H1 (cell line): ENCODE measurements around the gene SCOC. TPM values are rescaled to one million over a fixed set of nuclear protein-coding genes. Genes with fewer than 3 reads are reported as not detected.

Source experiments
- CTCF ChIA-PET: fragments of 300-600 bp; sonication (Branson Sonifier 250); formaldehyde crosslinking; loops from one replicate; lab custom pipeline; 2021; ENCODE audit not compliant: partially characterized antibody; lab: Charles Lee
- POLR2A ChIA-PET: fragments of 300-600 bp; sonication (Branson Sonifier 250); formaldehyde crosslinking; loops from one replicate; lab custom pipeline; 2021; ENCODE audit warnings: inconsistent platforms; ENCODE audit not compliant: partially characterized antibody; lab: Charles Lee
- DNase-seq, 2 experiments: peaks; one replicate each; pipeline versions ENCODE4 v3.0.0 to v3.0.0-alpha.2; 2010 to 2022; ENCODE audit warnings: low spot score in 2 of 2, low read depth in 1 of 2, mixed read lengths in 1 of 2
- FAIRE-seq: peaks from 2 replicates; lab custom pipeline; 2011; peaks lifted over from hg19 to GRCh38; lab: Jason Lieb, UNC
- H2AFZ ChIP-seq: 2 replicates; pipeline ENCODE4 v1.8.1; 2012; ENCODE audit warnings: low read length, inconsistent platforms
- H2AK5ac ChIP-seq: 2 replicates; pipeline ENCODE4 v1.6.1; 2013; ENCODE audit warnings: low read depth, low read length
- H2BK120ac ChIP-seq: replicated peaks from 2 replicates; pipeline ENCODE3; 2013; ENCODE audit warnings: low read depth, low read length, inconsistent platforms
- H2BK12ac ChIP-seq: 2 replicates; pipeline ENCODE4 v1.6.1; 2013; ENCODE audit warnings: low read depth, low read length
- H2BK15ac ChIP-seq: 2 replicates; pipeline ENCODE4 v1.6.1; 2013; ENCODE audit warnings: low read length
- H2BK20ac ChIP-seq: 2 replicates; pipeline ENCODE4 v1.6.1; 2013; ENCODE audit warnings: low read length
- H2BK5ac ChIP-seq: 2 replicates; pipeline ENCODE4 v1.6.1; 2013; ENCODE audit warnings: low read depth, low read length
- H3K14ac ChIP-seq: 2 replicates; pipeline ENCODE4 v1.6.1; 2013; ENCODE audit warnings: inconsistent platforms; ENCODE audit not compliant: insufficient read length
- H3K18ac ChIP-seq: 2 replicates; pipeline ENCODE4 v1.6.1; 2013; ENCODE audit warnings: low read length; ENCODE audit errors: extremely low read depth
- H3K23ac ChIP-seq: 2 replicates; pipeline ENCODE4 v1.6.1; 2013; ENCODE audit warnings: inconsistent platforms; ENCODE audit not compliant: insufficient read length
- H3K23me2 ChIP-seq: 2 replicates; pipeline ENCODE4 v1.6.1; 2013; ENCODE audit warnings: low read depth, low read length
- H3K27ac ChIP-seq: 2 replicates; pipeline ENCODE4 v1.6.1; 2011; ENCODE audit warnings: low read depth, low read length, inconsistent platforms
- H3K27me3 ChIP-seq, 4 experiments: replicated peaks in 1 of 4; 1 replicate in 1 of 4; 2 replicates in 3 of 4; pipeline versions ENCODE4 v1.6.1 to v1.8.1; 2011 to 2013; ENCODE audit warnings: low read length in 3 of 4, mild to moderate bottlenecking in 3 of 4, inconsistent platforms in 2 of 4, mixed read lengths in 2 of 4, moderate library complexity in 1 of 4; ENCODE audit not compliant: control insufficient read depth in 3 of 4, insufficient read depth in 3 of 4; ENCODE audit errors: extremely low read depth in 1 of 4
- H3K36me3 ChIP-seq, 4 experiments: 2 replicates each; pipeline versions ENCODE4 v1.6.1 to v1.8.1; 2011 to 2013; ENCODE audit warnings: mild to moderate bottlenecking in 4 of 4, low read length in 3 of 4, moderate library complexity in 2 of 4, control low read depth in 1 of 4, inconsistent platforms in 1 of 4; ENCODE audit not compliant: insufficient read depth in 4 of 4, control insufficient read depth in 2 of 4
- H3K4ac ChIP-seq: replicated peaks from 2 replicates; pipeline ENCODE3; 2013; ENCODE audit warnings: low read length, low read depth, mixed read lengths, inconsistent platforms; ENCODE audit not compliant: insufficient read length
- H3K4me1 ChIP-seq, 4 experiments: replicated peaks in 1 of 4; 1 replicate in 1 of 4; 2 replicates in 3 of 4; pipeline versions ENCODE4 v1.6.1 to v1.8.1; 2011 to 2013; ENCODE audit warnings: low read length in 3 of 4, inconsistent platforms in 2 of 4, mixed read lengths in 1 of 4; ENCODE audit not compliant: insufficient read depth in 4 of 4, control insufficient read depth in 3 of 4
- H3K4me2 ChIP-seq, 2 experiments: 2 replicates each; pipeline versions ENCODE4 v1.6.1 to v1.8.1; 2011 to 2013; ENCODE audit warnings: low read depth in 2 of 2, low read length in 2 of 2, control low read depth in 1 of 2, inconsistent platforms in 1 of 2, mild to moderate bottlenecking in 1 of 2; ENCODE audit not compliant: insufficient read depth in 1 of 2
- H3K4me3 ChIP-seq, 4 experiments: fragments of 200-600, 300-600 bp in 1 of 4; sonication (generic), shearing (Covaris generic), sonication (Bioruptor Twin) in 1 of 4; 2 replicates each; pipeline versions ENCODE4 v1.5.1 to v1.8.1; 2011 to 2016; ENCODE audit warnings: low read length in 4 of 4, low read depth in 3 of 4, control low read depth in 2 of 4, inconsistent platforms in 2 of 4, mild to moderate bottlenecking in 2 of 4, mixed read lengths in 1 of 4, moderate library complexity in 1 of 4; ENCODE audit not compliant: insufficient read depth in 2 of 4; ENCODE audit errors: extremely low read depth in 1 of 4
- H3K56ac ChIP-seq: replicated peaks from 2 replicates; pipeline ENCODE3; 2013; ENCODE audit warnings: low read depth, mild to moderate bottlenecking, mixed read lengths, low read length, inconsistent platforms; ENCODE audit not compliant: insufficient read length
- H3K79me1 ChIP-seq: 2 replicates; pipeline ENCODE4 v1.6.1; 2013; ENCODE audit warnings: low read depth, low read length, control low read depth
- H3K79me2 ChIP-seq, 2 experiments: 2 replicates each; pipeline versions ENCODE4 v1.6.1 to v1.8.1; 2012 to 2013; ENCODE audit warnings: low read length in 2 of 2, mild to moderate bottlenecking in 2 of 2, inconsistent platforms in 1 of 2; ENCODE audit not compliant: insufficient read depth in 2 of 2, control insufficient read depth in 1 of 2
- H3K9ac ChIP-seq, 4 experiments: replicated peaks in 1 of 4; 1 replicate in 1 of 4; 2 replicates in 3 of 4; pipeline versions ENCODE4 v1.6.1 to v1.8.1; 2011 to 2013; ENCODE audit warnings: low read depth in 3 of 4, low read length in 3 of 4, control low read depth in 2 of 4, mild to moderate bottlenecking in 2 of 4, moderate library complexity in 2 of 4, inconsistent platforms in 1 of 4; ENCODE audit errors: extremely low read depth in 1 of 4
- H3K9me3 ChIP-seq, 2 experiments: 2 replicates each; pipeline versions ENCODE4 v1.6.1 to v1.8.1; 2012 to 2013; ENCODE audit warnings: mild to moderate bottlenecking in 2 of 2, moderate library complexity in 2 of 2, control low read depth in 1 of 2, inconsistent platforms in 1 of 2, low read depth in 1 of 2, low read length in 1 of 2, mixed read lengths in 1 of 2; ENCODE audit not compliant: insufficient read depth in 2 of 2
- H4K20me1 ChIP-seq, 2 experiments: replicated peaks in 1 of 2; 2 replicates each; pipeline versions ENCODE3 to v1.8.1; 2011 to 2013; ENCODE audit warnings: inconsistent platforms in 2 of 2, low read length in 2 of 2, mild to moderate bottlenecking in 1 of 2; ENCODE audit not compliant: insufficient read depth in 2 of 2, control insufficient read depth in 1 of 2
- H4K5ac ChIP-seq: 2 replicates; pipeline ENCODE4 v1.6.1; 2013; ENCODE audit warnings: low read length, low read depth, mixed read lengths, inconsistent platforms; ENCODE audit not compliant: insufficient read length
- H4K8ac ChIP-seq: 2 replicates; pipeline ENCODE4 v1.8.0; 2013; ENCODE audit warnings: mild to moderate bottlenecking, moderate library complexity, low read length, inconsistent platforms; ENCODE audit not compliant: insufficient read depth; ENCODE audit errors: extremely low read depth
- H4K91ac ChIP-seq: replicated peaks from 2 replicates; pipeline ENCODE3; 2013; ENCODE audit warnings: low read length, mixed read lengths, inconsistent platforms; ENCODE audit not compliant: insufficient read length
- BRCA1 ChIP-seq: IDR thresholded peaks from 2 replicates; pipeline ENCODE4 v1.6.1; 2012; ENCODE audit warnings: low read depth, low read length, improper control_type of control experiment
- CHD1 ChIP-seq: IDR thresholded peaks from 2 replicates; pipeline ENCODE4 v1.6.1; 2012; ENCODE audit warnings: low read depth, low read length, improper control_type of control experiment
- CHD2 ChIP-seq: IDR thresholded peaks from 2 replicates; pipeline ENCODE4 v1.6.1; 2012; ENCODE audit warnings: low read length, improper control_type of control experiment
- EP300 ChIP-seq, 2 experiments: IDR thresholded peaks; 1 replicate in 1 of 2; 2 replicates in 1 of 2; pipeline ENCODE4 v1.6.1; 2011 to 2012; ENCODE audit warnings: low read depth in 2 of 2, low read length in 2 of 2, mild to moderate bottlenecking in 2 of 2, borderline replicate concordance in 1 of 2, inconsistent platforms in 1 of 2, moderate library complexity in 1 of 2
- RAD21 ChIP-seq, 2 experiments: IDR thresholded peaks in 1 of 2; conservative IDR thresholded peaks in 1 of 2; 2 replicates each; pipeline ENCODE4 v1.6.1; 2011; ENCODE audit warnings: low read depth in 2 of 2, low read length in 2 of 2, improper control_type of control experiment in 1 of 2, inconsistent platforms in 1 of 2, mild to moderate bottlenecking in 1 of 2, moderate library complexity in 1 of 2
- RBBP5 ChIP-seq: IDR thresholded peaks from 2 replicates; pipeline ENCODE4 v1.7.1; 2012; ENCODE audit warnings: low read depth, mild to moderate bottlenecking, inconsistent platforms, low read length, moderate library complexity, borderline replicate concordance
- SAP30 ChIP-seq: fragments of 300-600 bp; sonication (generic); IDR thresholded peaks from 2 replicates; pipeline ENCODE4 v1.7.1; 2012; ENCODE audit warnings: low read length, moderate library complexity, mild to moderate bottlenecking, inconsistent platforms; ENCODE audit not compliant: insufficient read depth, insufficient replicate concordance
- SP4 ChIP-seq: IDR thresholded peaks from 2 replicates; pipeline ENCODE4 v1.6.1; 2012; ENCODE audit warnings: low read length, inconsistent platforms
- WGBS, 2 experiments: shearing (Covaris generic) in 1 of 2; methylation state at CpG; one replicate each; pipeline versions ENCODE4 v1.1.6 to v1.1.7; 2013 to 2015; ENCODE audit warnings: low lambda C conversion rate in 2 of 2, mixed read lengths in 2 of 2, inconsistent platforms in 1 of 2, low coverage in 1 of 2, missing lambda C conversion rate in 1 of 2; ENCODE audit not compliant: insufficient replicate concordance in 2 of 2, insufficient coverage in 1 of 2, insufficient read length in 1 of 2; ENCODE audit errors: extremely low coverage in 1 of 2, missing lambda C conversion rate in 1 of 2; 5-methylcytosine and 5-hydroxymethylcytosine counted together
- polyA plus RNA-seq, 7 experiments: library from polyadenylated mRNA; depleted of rRNA in 3 of 7; stranded (reverse) in 5 of 7; unstranded in 2 of 7; fragments of >200 nt in 5 of 7; fragments of 200-250 nt in 2 of 7; gene quantifications; 1 replicate in 5 of 7; 2 replicates in 1 of 7; 4 replicates in 1 of 7; pipeline versions ENCODE4 v1.2.1 to v1.2.3, GENCODE V29; 2011 to 2013; ENCODE audit warnings: missing spikeins in 2 of 7, mixed read lengths in 2 of 7
- total RNA-seq: library from RNA; stranded (reverse); fragmentation: NEBNext Ultra II Directional; extraction: Animal tissue kit (Norgen Biotek cat#: 25700); gene quantifications from 2 replicates; pipeline ENCODE4 v1.2.1, GENCODE V29; 2021
- TF ChIP-seq, protein P1 (sequence below), 3 experiments: IDR thresholded peaks; 1 replicate in 2 of 3; 2 replicates in 1 of 3; pipeline versions ENCODE4 v1.5.1 to v1.6.1; 2011; ENCODE audit warnings: low read length in 3 of 3, mild to moderate bottlenecking in 3 of 3, inconsistent platforms in 2 of 3, low read depth in 1 of 3, moderate library complexity in 1 of 3; ENCODE audit not compliant: insufficient read depth in 1 of 3; ENCODE audit errors: control extremely low read depth in 1 of 3
- TF ChIP-seq, protein P2 (sequence below): IDR thresholded peaks from 2 replicates; pipeline ENCODE4 v1.6.1; 2012; ENCODE audit warnings: inconsistent platforms

The SCOC gene
- total and polyA plus RNA-seq, 2 of the 8 experiments (the other 6 are each of a cell fraction or from before 2014, with no cell fraction given) = 12.1 to 33.4 TPM

DNA sequence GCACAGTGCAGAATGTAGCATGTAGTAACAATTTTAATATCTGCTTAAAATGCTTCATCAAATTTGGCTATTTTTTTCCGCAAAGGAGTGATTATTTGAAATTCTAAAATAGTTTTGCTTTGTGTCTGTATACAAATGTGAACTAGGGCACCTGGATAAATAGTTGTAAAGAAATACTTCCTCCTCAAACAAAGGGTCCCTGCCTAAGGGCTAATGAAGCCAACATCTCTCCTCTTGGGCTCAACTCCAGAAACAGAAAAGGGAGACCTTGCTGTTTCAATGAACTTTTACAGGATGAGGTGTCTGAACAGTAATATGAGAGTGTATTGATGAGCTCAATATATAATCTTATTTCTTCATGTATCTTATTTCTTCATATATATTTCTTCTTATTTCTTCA, 30.8 kb upstream of the SCOC start:
- Histone ChIP-seq H2AK5ac (no peak overlapping the region), H3K9ac (no peak overlapping the region), H2AFZ (no peak overlapping the region), H2BK15ac (no peak overlapping the region), H3K4me3 (no peak overlapping the region), H2BK12ac (no peak overlapping the region), H3K4me1 (peaks cover 0 to 12% (median 6%) of the 10 kb centered on the region in 4 experiments; a peak in 5 of 7 replicates), H3K27me3 (peaks cover 0 to 1% (median 0%) of the 10 kb centered on the region in 4 experiments; a peak in 2 of 7 replicates), H3K4me2 (no peak overlapping the region), H3K9me3 (no peaks in the 10 kb centered on the region), H3K56ac (no peak overlapping the region), H3K79me2 (no peaks in the 10 kb centered on the region), H4K8ac (no peak overlapping the region), H4K5ac (no peak overlapping the region), H2BK120ac (no peak overlapping the region), H2BK5ac (no peak overlapping the region), H3K27ac (no peak overlapping the region), H3K14ac (no peak overlapping the region), H2BK20ac (no peak overlapping the region), H3K79me1 (no peaks in the 10 kb centered on the region), H3K23ac (no peak overlapping the region), H3K36me3 (no peaks in the 10 kb centered on the region), H4K20me1 (no peaks in the 10 kb centered on the region), H3K4ac (no peak overlapping the region), H3K18ac (no peak overlapping the region), H4K91ac (no peak overlapping the region), H3K23me2 (no peaks in the 10 kb centered on the region)
- DNase-seq = no peak
- WGBS, 2 experiments = 82% methylated on average over 1 of the region's 1 CpG; no CpG with 5 or more reads in 1 of the 2 experiments
- FAIRE-seq = no peak
- ChIA-PET CTCF (interaction anchor here (1.0 to 4.4 kb wide), 4 partner anchors 12 to 330 kb away, joined by 3 to 24 read pairs (median 15); no protein-coding TSS in a partner anchor), POLR2A (no interaction called here)
- TF ChIP-seq, protein P1, sequence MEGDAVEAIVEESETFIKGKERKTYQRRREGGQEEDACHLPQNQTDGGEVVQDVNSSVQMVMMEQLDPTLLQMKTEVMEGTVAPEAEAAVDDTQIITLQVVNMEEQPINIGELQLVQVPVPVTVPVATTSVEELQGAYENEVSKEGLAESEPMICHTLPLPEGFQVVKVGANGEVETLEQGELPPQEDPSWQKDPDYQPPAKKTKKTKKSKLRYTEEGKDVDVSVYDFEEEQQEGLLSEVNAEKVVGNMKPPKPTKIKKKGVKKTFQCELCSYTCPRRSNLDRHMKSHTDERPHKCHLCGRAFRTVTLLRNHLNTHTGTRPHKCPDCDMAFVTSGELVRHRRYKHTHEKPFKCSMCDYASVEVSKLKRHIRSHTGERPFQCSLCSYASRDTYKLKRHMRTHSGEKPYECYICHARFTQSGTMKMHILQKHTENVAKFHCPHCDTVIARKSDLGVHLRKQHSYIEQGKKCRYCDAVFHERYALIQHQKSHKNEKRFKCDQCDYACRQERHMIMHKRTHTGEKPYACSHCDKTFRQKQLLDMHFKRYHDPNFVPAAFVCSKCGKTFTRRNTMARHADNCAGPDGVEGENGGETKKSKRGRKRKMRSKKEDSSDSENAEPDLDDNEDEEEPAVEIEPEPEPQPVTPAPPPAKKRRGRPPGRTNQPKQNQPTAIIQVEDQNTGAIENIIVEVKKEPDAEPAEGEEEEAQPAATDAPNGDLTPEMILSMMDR (IDR thresholded peaks at IDR 0.05; ENCODE audit: control extremely low read depth in 1 of 3, insufficient read depth in 1 of 3, low read depth in 1 of 3, low read length in 3 of 3) = no peak
- TF ChIP-seq CHD2 = no peak
- no peak for TF ChIP-seq BRCA1
- TF ChIP-seq SP4 = no peak
- TF ChIP-seq SAP30 = no peak
- no peak for TF ChIP-seq RBBP5
- no peak for TF ChIP-seq CHD1
- no peak for TF ChIP-seq EP300 (IDR thresholded peaks at IDR 0.05; ENCODE audit: borderline replicate concordance in 1 of 2, low read depth in 2 of 2, low read length in 2 of 2)
- TF ChIP-seq RAD21 (IDR thresholded peaks at IDR 0.05 in 1 of 2, conservative IDR thresholded peaks at IDR 0.05 in 1 of 2; ENCODE audit: low read depth in 2 of 2, low read length in 2 of 2) = no peak
- TF ChIP-seq, protein P2, sequence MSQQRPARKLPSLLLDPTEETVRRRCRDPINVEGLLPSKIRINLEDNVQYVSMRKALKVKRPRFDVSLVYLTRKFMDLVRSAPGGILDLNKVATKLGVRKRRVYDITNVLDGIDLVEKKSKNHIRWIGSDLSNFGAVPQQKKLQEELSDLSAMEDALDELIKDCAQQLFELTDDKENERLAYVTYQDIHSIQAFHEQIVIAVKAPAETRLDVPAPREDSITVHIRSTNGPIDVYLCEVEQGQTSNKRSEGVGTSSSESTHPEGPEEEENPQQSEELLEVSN = no peak
